GM19099 (cell line): ENCODE data around the gene CRY1.

Source experiments
- POLR2A ChIP-seq: IDR thresholded peaks from 3 replicates; pipeline ENCODE4 v1.6.1; 2011; ENCODE audit warnings: low read depth; ENCODE audit not compliant: insufficient read length; ENCODE audit errors: extremely low read depth

CRY1 gene

DNA sequence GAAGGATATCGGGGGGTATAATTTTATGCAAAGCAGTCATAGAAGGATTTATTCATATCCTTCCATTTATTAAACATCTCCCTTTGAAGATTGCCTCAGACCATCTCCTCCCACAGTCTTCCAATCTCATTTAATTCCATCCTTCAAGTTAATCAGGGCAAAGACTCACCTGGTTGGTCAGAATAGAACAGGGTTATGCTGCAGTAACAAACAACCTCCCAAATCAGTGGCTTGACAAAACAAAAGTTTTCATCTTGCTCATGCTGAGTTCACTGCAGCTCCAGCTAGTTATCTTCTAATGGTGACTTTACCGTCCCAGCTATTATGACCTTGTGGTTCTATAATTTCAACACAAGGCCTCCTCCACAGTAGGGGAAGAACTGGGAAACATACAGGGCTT, 57.6 kb downstream of the CRY1 start:
- TF ChIP-seq POLR2A, result no peak

- TF ChIP-seq POLR2A, result no peak
These were observed 59.3 kb downstream of the CRY1 start for GRCh38 chr12:107033758-107034739.

- no peak for TF ChIP-seq POLR2A
These were observed 61.1 kb downstream of the CRY1 start for GRCh38 chr12:107032266-107032665.

DNA sequence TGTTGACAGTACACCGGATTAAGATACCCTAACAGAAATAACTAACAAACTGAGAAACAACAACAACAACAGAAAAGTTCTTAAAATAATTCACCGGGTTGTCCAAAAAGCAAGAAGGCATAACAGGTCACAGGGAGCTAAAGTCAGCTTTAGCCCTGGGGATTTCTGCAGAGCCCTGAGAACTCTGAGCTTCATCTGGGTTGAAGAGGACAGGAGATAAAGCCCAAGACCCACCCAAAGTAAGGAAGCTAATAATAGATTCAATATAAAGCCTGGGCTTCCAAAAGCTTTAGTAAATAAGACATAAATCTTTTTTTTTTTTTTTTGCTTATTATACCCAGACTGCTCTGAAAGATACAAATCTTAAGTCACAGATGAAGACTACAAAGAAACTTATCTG, 62.3 kb downstream of the CRY1 start:
- no peak for TF ChIP-seq POLR2A

- TF ChIP-seq POLR2A, result no peak
These were observed 64.3 kb downstream of the CRY1 start for GRCh38 chr12:107029081-107029480.

DNA sequence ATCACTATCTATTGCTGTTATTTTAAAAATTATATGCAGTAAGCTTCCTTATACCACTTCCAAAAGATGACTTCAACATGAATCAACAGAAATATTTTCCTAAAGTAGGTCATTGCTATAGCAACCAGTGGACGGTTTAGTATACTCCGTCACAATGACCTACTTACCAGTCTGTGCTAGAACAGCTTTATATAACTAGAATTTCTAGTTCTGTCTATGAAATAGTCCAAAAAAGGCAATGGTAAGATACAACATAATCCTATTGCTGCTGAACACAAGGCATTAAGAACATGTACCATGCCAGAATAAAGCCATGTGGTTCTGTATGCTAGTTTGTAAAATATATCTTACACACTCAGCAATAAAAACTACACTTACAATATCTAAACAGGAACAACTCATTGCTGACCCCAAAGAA, 65.7 kb downstream of the CRY1 start:
- no peak for TF ChIP-seq POLR2A

DNA sequence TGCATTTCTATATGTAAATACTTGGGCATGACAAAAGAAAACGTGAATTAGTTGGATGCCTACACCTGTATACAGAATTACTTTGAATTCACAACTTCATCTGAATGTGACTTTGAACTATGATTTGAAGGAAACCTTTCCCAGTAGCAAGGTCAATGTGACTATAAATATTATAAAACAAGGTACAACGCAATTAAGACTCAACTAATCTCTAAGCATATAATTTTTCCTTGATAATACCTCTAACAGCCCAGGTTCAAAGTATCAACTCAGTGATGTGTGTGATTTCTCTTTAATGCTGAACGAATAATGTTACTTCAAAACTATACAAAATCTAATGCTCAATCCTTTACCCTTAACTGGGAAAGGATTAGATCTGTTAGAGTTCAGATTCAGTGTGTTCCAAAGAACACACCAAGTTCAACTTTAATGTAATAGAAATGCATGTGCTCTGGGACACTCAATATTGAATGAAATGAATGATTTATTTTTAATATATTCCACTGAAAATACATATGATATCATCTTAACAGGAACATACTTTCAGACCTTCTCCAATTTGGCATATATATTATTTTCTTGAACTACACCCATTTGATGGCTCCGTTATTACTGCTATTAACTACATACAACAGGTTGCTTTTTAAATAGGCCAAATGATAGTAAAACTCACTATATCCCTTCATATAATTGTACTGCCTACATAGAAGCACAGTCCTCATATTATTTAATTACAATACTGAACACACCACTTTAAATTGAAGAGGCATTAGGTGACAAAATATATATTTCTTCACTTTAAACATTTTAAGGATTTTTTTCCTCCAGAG, 66.3 kb downstream of the CRY1 start:
- TF ChIP-seq POLR2A, result no peak

GRCh38 chr12:107025671-107026070, 67.7 kb downstream of the CRY1 start:
- TF ChIP-seq POLR2A, result no peak

DNA sequence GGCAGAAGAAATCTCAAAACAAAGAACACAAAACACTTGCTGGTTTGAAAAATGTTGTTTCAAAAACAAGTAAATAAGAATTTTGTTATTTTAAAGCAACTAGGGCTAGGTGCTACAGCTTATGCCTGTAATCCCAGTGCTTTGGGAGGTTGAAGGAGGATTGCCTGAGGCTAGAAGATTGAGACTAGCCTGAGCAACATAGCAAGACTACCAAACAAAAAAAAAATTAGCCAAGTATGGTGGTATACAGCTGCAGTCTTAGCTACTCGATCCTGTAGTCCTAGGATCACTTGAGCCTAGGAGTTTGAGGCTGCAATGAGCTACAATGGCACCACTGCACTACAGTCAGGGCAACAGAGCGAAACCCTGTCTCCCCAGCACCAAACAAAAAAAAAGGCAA, 73.8 kb downstream of the CRY1 start:
- TF ChIP-seq POLR2A, result no peak

DNA sequence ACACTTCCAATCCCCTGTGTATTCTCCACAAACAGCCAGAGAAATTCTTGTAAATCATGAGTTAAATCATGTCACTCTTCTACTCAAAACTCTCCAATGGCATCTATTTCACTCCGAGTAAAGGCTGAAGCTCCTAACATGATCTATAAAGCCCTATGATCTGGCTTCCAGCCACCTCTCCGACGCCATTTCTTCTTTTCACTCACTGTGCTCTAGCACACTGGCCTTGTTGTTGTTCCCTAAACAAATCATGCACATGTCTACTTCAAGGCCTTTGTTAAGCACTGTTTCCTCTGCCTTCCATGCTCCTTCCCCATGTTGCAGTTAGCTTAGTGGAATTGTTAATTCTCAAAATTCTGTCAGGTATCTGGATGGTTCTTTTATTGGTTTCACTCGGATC, 76.3 kb downstream of the CRY1 start:
- no peak for TF ChIP-seq POLR2A

GRCh38 chr12:107014055-107014454, 79.3 kb downstream of the CRY1 start:
- no peak for TF ChIP-seq POLR2A

- no peak for TF ChIP-seq POLR2A
These were observed 80.5 kb downstream of the CRY1 start for GRCh38 chr12:107012736-107013425.

GRCh38 chr12:107011519-107011918, 81.8 kb downstream of the CRY1 start:
- no peak for TF ChIP-seq POLR2A

DNA sequence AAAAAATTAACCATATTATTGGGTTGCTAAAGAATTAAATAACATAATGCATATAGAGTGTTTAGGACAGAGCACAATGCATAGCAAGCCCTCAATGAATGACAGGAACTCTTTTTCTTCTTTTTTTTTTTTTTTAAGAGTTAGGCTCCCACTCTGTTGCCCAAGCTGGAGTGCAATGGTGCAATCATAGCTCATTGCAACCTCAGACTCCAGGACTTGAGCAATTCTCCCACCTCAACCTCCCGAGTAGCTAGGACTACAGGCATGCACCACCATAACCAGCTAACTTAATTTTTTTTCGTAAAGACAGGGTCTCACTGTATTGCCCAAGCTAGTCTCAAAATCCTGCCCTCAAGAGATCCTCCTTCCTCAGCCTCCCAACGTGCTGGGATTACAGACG, 85.9 kb downstream of the CRY1 start:
- TF ChIP-seq POLR2A, result no peak

DNA sequence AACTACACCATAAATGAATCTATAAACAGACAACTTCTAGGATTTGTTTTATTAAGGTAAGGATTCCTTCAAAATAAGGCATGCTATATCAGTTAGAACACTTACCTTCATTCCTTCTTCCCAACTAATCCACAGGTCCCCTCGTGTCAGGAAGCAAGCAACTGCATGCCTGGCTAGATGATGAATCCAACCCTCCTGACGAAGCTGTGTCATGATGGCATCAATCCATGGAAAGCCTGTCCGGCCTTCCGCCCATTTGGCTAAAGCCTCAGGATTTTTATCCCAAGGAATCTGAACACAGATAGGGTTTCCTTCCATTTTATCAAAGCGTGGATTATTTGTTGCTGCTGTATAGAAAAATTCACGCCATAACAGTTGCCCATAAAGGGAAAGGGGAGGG, 93.9 kb downstream of the CRY1 start:
- no peak for TF ChIP-seq POLR2A

- TF ChIP-seq POLR2A, result no peak
These were observed 95.4 kb downstream of the CRY1 start for GRCh38 chr12:106997916-106998315.
